Fibroblast of pulmonary artery (primary cell): ENCODE measurements around the gene KCNQ4.
A peak's percentile ranks its signal among the peaks of the same experiment; 100 is the strongest.

Source experiments
- DNase-seq: peaks from one replicate; pipeline ENCODE4 v3.0.0-alpha.2; 2010; ENCODE audit warnings: low read depth
- H3K4me3 ChIP-seq: replicated peaks from 2 replicates; pipeline ENCODE4 v1.5.1; 2011; ENCODE audit warnings: low read depth, mild to moderate bottlenecking, control low read depth, low read length, moderate library complexity
- CTCF ChIP-seq: IDR thresholded peaks from 2 replicates; pipeline ENCODE4 v1.5.1; 2011; ENCODE audit warnings: mild to moderate bottlenecking, control low read depth, low read length, inconsistent platforms; ENCODE audit errors: missing control alignments

The KCNQ4 gene

GRCh38 chr1:40808909-40809308 is 25.3 kb downstream of the KCNQ4 start:
- DNase-seq = no peak
- TF ChIP-seq CTCF = no peak

GRCh38 chr1:40810927-40811326 is 27.3 kb downstream of the KCNQ4 start:
- no peak for DNase-seq
- no peak overlapping the region for H3K4me3 ChIP-seq
- no peak for TF ChIP-seq CTCF

More at GRCh38 chr1:40808909-40809308, 25.3 kb downstream of the KCNQ4 start:
- no peak overlapping the region for H3K4me3 ChIP-seq

GRCh38 chr1:40815420-40815819 is 31.8 kb downstream of the KCNQ4 start:
- no peak for DNase-seq
- H3K4me3 ChIP-seq = no peak overlapping the region
- TF ChIP-seq CTCF = no peak

GRCh38 chr1:40817791-40818263 is 34.2 kb downstream of the KCNQ4 start:
- DNase-seq = no peak
- TF ChIP-seq CTCF = no peak
- H3K4me3 ChIP-seq = peak overlapping the region; percentile 40

GRCh38 chr1:40818264-40818961 is 34.8 kb downstream of the KCNQ4 start:
- no peak for DNase-seq
- peak overlapping the region; percentile 40 for H3K4me3 ChIP-seq
- TF ChIP-seq CTCF = no peak

GRCh38 chr1:40819101-40819500 is 35.5 kb downstream of the KCNQ4 start:
- TF ChIP-seq CTCF = no peak
- no peak overlapping the region for H3K4me3 ChIP-seq

GRCh38 chr1:40820251-40820797 is 36.7 kb downstream of the KCNQ4 start:
- no peak overlapping the region for H3K4me3 ChIP-seq
- TF ChIP-seq CTCF = no peak
- no peak for DNase-seq

More at GRCh38 chr1:40819101-40819500, 35.5 kb downstream of the KCNQ4 start:
- no peak for DNase-seq
